ENCODE data around the gene SHH.

DNA sequence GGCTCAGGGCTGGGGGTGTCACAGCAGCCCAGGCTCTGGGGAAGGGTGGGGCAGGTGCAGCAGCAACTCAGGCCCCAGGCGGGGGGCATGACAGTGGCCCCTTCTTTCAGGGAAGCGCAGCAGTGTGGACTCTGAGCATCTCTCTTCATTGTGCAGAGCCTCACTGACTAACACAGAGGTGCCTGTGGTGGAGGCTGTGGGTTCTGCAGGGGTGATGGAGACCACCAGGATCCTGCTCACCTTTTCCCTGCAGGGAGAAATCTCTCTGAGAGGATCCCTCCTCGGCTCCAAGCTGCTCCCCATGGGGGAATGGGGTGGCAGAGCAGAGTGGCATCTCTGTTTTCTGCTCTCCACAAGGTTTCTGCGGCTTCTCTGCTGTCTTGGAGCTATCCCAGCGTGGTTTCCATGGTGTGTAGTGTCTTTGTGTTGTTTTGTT is 37.8 kb upstream of the SHH start:
- TF ChIP-seq POLR2A (IDR thresholded peaks at IDR 0.05; ENCODE audit: low read depth, low read length): no peak
- TF ChIP-seq POLR2AphosphoS5 (IDR thresholded peaks at IDR 0.05; ENCODE audit: low read depth, low read length): no peak

Data from GM12891 (cell line).